Fibroblast of the aortic adventitia (primary cell): ENCODE data around the gene NDP. TPM values are rescaled to one million over a fixed set of nuclear protein-coding genes. Genes with fewer than 3 reads are reported as not detected.
A peak's percentile ranks its signal among the peaks of the same experiment; 100 is the strongest.

Experiments used
- DNase-seq: peaks from one replicate; pipeline ENCODE4 v3.0.0-alpha.2; 2010; ENCODE audit warnings: low read depth
- H3K4me3 ChIP-seq: 2 replicates; pipeline ENCODE4 v1.5.1; 2011; ENCODE audit warnings: low read depth, mild to moderate bottlenecking, control low read depth, low read length, moderate library complexity
- CTCF ChIP-seq: IDR thresholded peaks from 2 replicates; pipeline ENCODE4 v1.5.1; 2011; ENCODE audit warnings: mild to moderate bottlenecking, low read length, control low read depth, inconsistent platforms; ENCODE audit not compliant: insufficient read depth
- total RNA-seq: library from RNA; depleted of rRNA; stranded (reverse); fragments of >200 nt; gene quantifications from 2 replicates; pipeline ENCODE4 v1.2.3, GENCODE V29; 2012; ENCODE audit warnings: low replicate concordance

Gene NDP
- total RNA-seq, 1 donor: 2.9 TPM

GRCh38 chrX:44012484-44013096 is 39.4 kb upstream of the NDP start:
- TF ChIP-seq CTCF: no peak
- no peak overlapping the region for H3K4me3 ChIP-seq
- DNase-seq: peak; percentile 58

GRCh38 chrX:44011506-44011905 is 38.3 kb upstream of the NDP start:
- no peak for TF ChIP-seq CTCF
- DNase-seq: no peak
- no peak overlapping the region for H3K4me3 ChIP-seq

- H3K4me3 ChIP-seq: no peak overlapping the region
- no peak for TF ChIP-seq CTCF
- DNase-seq: no peak
Observed at GRCh38 chrX:44010626-44011025, 37.4 kb upstream of the NDP start.

- no peak for TF ChIP-seq CTCF
- no peak for DNase-seq
- no peak overlapping the region for H3K4me3 ChIP-seq
Observed at GRCh38 chrX:44006081-44006480, 32.9 kb upstream of the NDP start.

GRCh38 chrX:44003975-44004374 is 30.8 kb upstream of the NDP start:
- no peak overlapping the region for H3K4me3 ChIP-seq
- no peak for TF ChIP-seq CTCF
- peak; percentile 3 for DNase-seq

- no peak for DNase-seq
- TF ChIP-seq CTCF: no peak
- H3K4me3 ChIP-seq: no peak overlapping the region
Observed at GRCh38 chrX:44002567-44002966, 29.4 kb upstream of the NDP start.

- no peak for DNase-seq
- no peak overlapping the region for H3K4me3 ChIP-seq
- no peak for TF ChIP-seq CTCF
Observed at GRCh38 chrX:43998374-43998773, 25.2 kb upstream of the NDP start.
